ENCODE data around the gene SLC25A34. TPM values are rescaled to one million over a fixed set of nuclear protein-coding genes. Genes with fewer than 3 reads are reported as not detected.

SLC25A34 gene
- total RNA-seq, 2 experiments from 2014 or later, result 1.9 to 2.8 TPM

GRCh38 chr1:15753776-15754175, 17.7 kb downstream of the SLC25A34 start:
- intact Hi-C loops (cut with DNase I, micrococcal nuclease), result no loop called here
- ChIA-PET POLR2A (no interaction called here), CTCF (no interaction called here)
- no peak for TF ChIP-seq CTCF (IDR thresholded peaks at IDR 0.05)
- Histone ChIP-seq H3K9me3 (ENCODE audit: control insufficient read depth in 1 of 2, insufficient read depth in 1 of 2, low read length in 2 of 2) (no peaks in the 10 kb centered on the region), H3K27me3 (ENCODE audit: control insufficient read depth in 1 of 2, insufficient read depth in 2 of 2, low read length in 2 of 2) (peaks cover 5 to 27% of the 10 kb centered on the region in 2 experiments), H3K4me1 (ENCODE audit: insufficient read depth, low read length) (peaks cover 13% of the 10 kb centered on the region), H3K27ac (ENCODE audit: low read depth in 1 of 2, low read length in 2 of 2) (no peak overlapping the region), H3K36me3 (ENCODE audit: insufficient read depth, low read length) (no peaks in the 10 kb centered on the region), H3K4me3 (ENCODE audit: low read length) (no peak overlapping the region)
- DNase-seq (no peak), ATAC-seq (ENCODE audit: poor library complexity) (no peak)
- Mint-ChIP-seq H3K27me3 (peaks cover 38% of the 10 kb centered on the region), H3K36me3 (ENCODE audit: low read depth) (no peaks in the 10 kb centered on the region), H3K4me1 (ENCODE audit: low read depth) (peaks cover 15% of the 10 kb centered on the region), H3K27ac (no peak overlapping the region), H3K4me3 (no peak overlapping the region), H3K9me3 (no peaks in the 10 kb centered on the region)

DNA sequence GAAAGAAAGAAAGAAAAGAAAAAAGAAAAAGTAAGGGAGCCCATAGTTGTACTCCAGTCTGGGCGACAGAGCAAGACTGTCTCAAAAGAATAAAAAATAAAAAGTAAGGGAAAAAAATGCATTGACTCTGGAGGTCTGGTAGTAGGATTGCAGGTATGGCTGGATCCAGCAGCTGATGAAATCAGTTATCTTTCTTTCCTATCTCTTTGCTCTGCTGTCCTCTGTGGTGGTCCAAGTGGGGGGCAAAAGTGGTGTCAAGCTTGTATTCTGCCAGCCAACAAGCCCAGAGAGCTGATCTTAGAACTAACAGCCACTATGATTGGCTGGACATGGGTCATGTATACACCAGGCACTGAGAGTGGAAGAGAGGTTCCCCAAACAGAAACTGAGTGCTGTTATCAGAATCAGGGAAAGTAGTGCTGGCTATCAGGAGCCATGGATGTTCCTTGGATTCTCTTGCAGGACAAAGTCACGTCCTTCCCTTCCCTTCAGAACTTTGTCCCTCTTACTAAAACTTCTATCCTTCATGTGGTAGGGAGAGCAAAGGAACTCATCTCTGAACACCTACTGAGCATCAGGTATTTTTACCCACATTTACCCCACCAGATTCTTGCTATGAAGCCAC, 19.1 kb downstream of the SLC25A34 start:
- Mint-ChIP-seq H3K36me3 (ENCODE audit: low read depth) (no peaks in the 10 kb centered on the region), H3K27me3 (peaks cover 44% of the 10 kb centered on the region), H3K4me1 (ENCODE audit: low read depth) (peaks cover 15% of the 10 kb centered on the region), H3K27ac (no peak overlapping the region), H3K9me3 (no peaks in the 10 kb centered on the region), H3K4me3 (peak overlapping the region; percentile 38)
- ATAC-seq (ENCODE audit: poor library complexity) (no peak), DNase-seq (no peak)
- ChIA-PET CTCF (no interaction called here), POLR2A (interaction anchor here (1.1 kb wide), 1 partner anchor 79 kb away, joined by 3 read pairs; no protein-coding TSS in a partner anchor)
- Histone ChIP-seq H3K27me3 (ENCODE audit: control insufficient read depth in 1 of 2, insufficient read depth in 2 of 2, low read length in 2 of 2) (peaks cover 12 to 39% of the 10 kb centered on the region in 2 experiments), H3K9me3 (ENCODE audit: control insufficient read depth in 1 of 2, insufficient read depth in 1 of 2, low read length in 2 of 2) (no peaks in the 10 kb centered on the region), H3K4me3 (ENCODE audit: low read length) (no peak overlapping the region), H3K27ac (ENCODE audit: low read depth in 1 of 2, low read length in 2 of 2) (no peak overlapping the region), H3K36me3 (ENCODE audit: insufficient read depth, low read length) (no peaks in the 10 kb centered on the region), H3K4me1 (ENCODE audit: insufficient read depth, low read length) (peaks cover 21% of the 10 kb centered on the region)
- intact Hi-C loops (cut with DNase I, micrococcal nuclease), result no loop called here
- TF ChIP-seq CTCF (IDR thresholded peaks at IDR 0.05), result no peak

DNA sequence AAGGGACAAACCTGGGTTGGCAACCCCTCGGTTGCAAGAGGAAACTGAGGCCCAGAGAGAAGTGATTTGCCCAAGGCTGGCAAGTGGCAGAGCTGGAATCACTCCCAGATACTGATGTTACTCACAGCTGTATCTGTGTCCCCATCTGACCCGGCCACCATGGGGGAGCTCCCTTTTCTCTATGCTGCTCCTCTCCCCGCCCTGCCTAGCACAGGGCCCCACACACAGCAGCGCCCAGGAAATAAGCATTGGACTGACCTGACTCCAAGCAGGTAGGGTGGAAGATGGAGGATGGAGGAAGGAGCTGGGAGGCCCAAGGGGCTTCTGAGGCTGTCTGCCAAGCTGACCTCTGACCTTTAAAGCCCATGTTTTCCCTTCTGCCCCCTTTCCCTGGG, 19.6 kb downstream of the SLC25A34 start:
- CTCF ChIA-PET, result no interaction called here
- Mint-ChIP-seq H3K4me1 (ENCODE audit: low read depth) (peaks cover 15% of the 10 kb centered on the region), H3K4me3 (no peak overlapping the region), H3K27me3 (peaks cover 47% of the 10 kb centered on the region), H3K27ac (no peak overlapping the region), H3K36me3 (ENCODE audit: low read depth) (no peaks in the 10 kb centered on the region), H3K9me3 (no peaks in the 10 kb centered on the region)
- POLR2A ChIA-PET, result interaction anchor here (1.1 kb wide), 1 partner anchor 78 kb away, joined by 3 read pairs; no protein-coding TSS in a partner anchor
- DNase-seq, result no peak
- no peak for TF ChIP-seq CTCF (IDR thresholded peaks at IDR 0.05)
- H3K27ac ChIP-seq (ENCODE audit: low read depth in 1 of 2, low read length in 2 of 2), result no peak overlapping the region
- H3K4me1 ChIP-seq (ENCODE audit: insufficient read depth, low read length), result peaks cover 21% of the 10 kb centered on the region
- no peaks in the 10 kb centered on the region for H3K36me3 ChIP-seq (ENCODE audit: insufficient read depth, low read length)
- H3K27me3 ChIP-seq (ENCODE audit: control insufficient read depth in 1 of 2, insufficient read depth in 2 of 2, low read length in 2 of 2), result peaks cover 16 to 43% of the 10 kb centered on the region in 2 experiments
- intact Hi-C loops (cut with DNase I, micrococcal nuclease), result no loop called here
- no peak for ATAC-seq (ENCODE audit: poor library complexity)
- no peak overlapping the region for H3K4me3 ChIP-seq (ENCODE audit: low read length)
- H3K9me3 ChIP-seq (ENCODE audit: control insufficient read depth in 1 of 2, insufficient read depth in 1 of 2, low read length in 2 of 2), result no peaks in the 10 kb centered on the region

All from CD4-positive, alpha-beta T cell (primary cell).